WI38 (cell line): ENCODE data around the gene HDAC4.

Experiments
- H3K4me3 ChIP-seq: 2 replicates; pipeline ENCODE4 v1.5.1; 2011; ENCODE audit warnings: low read depth, mild to moderate bottlenecking, control low read depth, low read length
- CTCF ChIP-seq: IDR thresholded peaks from 2 replicates; pipeline ENCODE4 v1.5.1; 2012; ENCODE audit warnings: low read depth, mild to moderate bottlenecking, control low read depth, low read length

HDAC4 gene

GRCh38 chr2:239411117-239411516 lies 10.3 kb upstream of the HDAC4 start:
- no peak for TF ChIP-seq CTCF
- H3K4me3 ChIP-seq = no peak overlapping the region

GRCh38 chr2:239409976-239410375 lies 9.2 kb upstream of the HDAC4 start:
- H3K4me3 ChIP-seq = no peak overlapping the region
- no peak for TF ChIP-seq CTCF

- no peak overlapping the region for H3K4me3 ChIP-seq
- no peak for TF ChIP-seq CTCF
These were observed 6.3 kb upstream of the HDAC4 start for GRCh38 chr2:239407112-239407511.

- H3K4me3 ChIP-seq = no peak overlapping the region
- TF ChIP-seq CTCF = no peak
These were observed 5.6 kb upstream of the HDAC4 start for GRCh38 chr2:239406316-239406995.

GRCh38 chr2:239405071-239405470 lies 4.3 kb upstream of the HDAC4 start:
- no peak for TF ChIP-seq CTCF
- no peak overlapping the region for H3K4me3 ChIP-seq

GRCh38 chr2:239402666-239403065 lies 1.8 kb upstream of the HDAC4 start:
- H3K4me3 ChIP-seq = no peak overlapping the region
- no peak for TF ChIP-seq CTCF

GRCh38 chr2:239401881-239402233 lies 1.0 kb upstream of the HDAC4 start:
- peak overlapping the region; percentile 69 for H3K4me3 ChIP-seq
- TF ChIP-seq CTCF = no peak
